SK-N-SH (cell line): ENCODE data around the gene TBC1D21. TPM values are rescaled to one million over a fixed set of nuclear protein-coding genes. Genes with fewer than 3 reads are reported as not detected.
A peak's percentile ranks its signal among the peaks of the same experiment; 100 is the strongest.

Source experiments
- CTCF ChIA-PET: fragments of 300-600, 350-600 bp; formaldehyde crosslinking; extraction: SDS; loops from one replicate; lab custom pipeline; 2021; lab: Yijun Ruan, JAX
- POLR2A ChIA-PET: fragments of 350-600 bp; sonication (Branson Sonifier 250); formaldehyde crosslinking; extraction: SDS; loops from one replicate; lab custom pipeline; 2020; ENCODE audit warnings: antibody characterized with exemption, inconsistent platforms; lab: Yijun Ruan, JAX
- DNase-seq: peaks from one replicate; pipeline ENCODE4 v3.0.0; 2012
- H2AFZ ChIP-seq: fragments of 200-600 bp; sonication (generic); 2 replicates; pipeline ENCODE4 v1.8.1; 2016; ENCODE audit warnings: antibody characterized with exemption, mild to moderate bottlenecking, low read depth
- H3F3A ChIP-seq: fragments of 200-600 bp; sonication (generic); replicated peaks from 2 replicates; pipeline ENCODE3; 2016; ENCODE audit warnings: antibody characterized with exemption, mild to moderate bottlenecking; ENCODE audit not compliant: insufficient read depth
- H3K27ac ChIP-seq, 2 experiments: fragments of 200-500 bp in 1 of 2; fragments of 200-600 bp in 1 of 2; sonication (Bioruptor generic) in 1 of 2; sonication (generic), shearing (Covaris generic) in 1 of 2; 2 replicates each; pipeline versions ENCODE4 v1.5.1 to v1.6.1; 2014 to 2016; ENCODE audit warnings: low read depth in 2 of 2, inconsistent platforms in 1 of 2, low read length in 1 of 2, mild to moderate bottlenecking in 1 of 2, mixed read lengths in 1 of 2
- H3K27me3 ChIP-seq: fragments of 200-600 bp; sonication (generic), shearing (Covaris generic); 2 replicates; pipeline ENCODE4 v1.6.1; 2016; ENCODE audit warnings: mixed run types; ENCODE audit not compliant: insufficient read depth
- H3K36me3 ChIP-seq, 2 experiments: fragments of 200-500 bp in 1 of 2; fragments of 200-600 bp in 1 of 2; sonication (Bioruptor generic) in 1 of 2; sonication (generic) in 1 of 2; replicated peaks in 1 of 2; 2 replicates each; pipeline versions ENCODE3 to v1.5.1; 2014 to 2016; ENCODE audit warnings: low read length in 1 of 2, mild to moderate bottlenecking in 1 of 2; ENCODE audit not compliant: insufficient read depth in 2 of 2, control insufficient read depth in 1 of 2
- H3K4me1 ChIP-seq, 2 experiments: fragments of 200-500 bp in 1 of 2; fragments of 200-600 bp in 1 of 2; sonication (Bioruptor generic) in 1 of 2; sonication (generic), shearing (Covaris generic) in 1 of 2; 2 replicates each; pipeline versions ENCODE4 v1.5.1 to v1.6.1; 2014 to 2016; ENCODE audit warnings: low read depth in 1 of 2, low read length in 1 of 2, mixed run types in 1 of 2; ENCODE audit not compliant: insufficient read depth in 2 of 2, control insufficient read depth in 1 of 2
- H3K4me2 ChIP-seq: fragments of 200-600 bp; sonication (generic), shearing (Covaris generic); 2 replicates; pipeline ENCODE4 v1.6.1; 2017; ENCODE audit warnings: mixed run types
- H3K4me3 ChIP-seq, 2 experiments: fragments of 200-500 bp in 1 of 2; fragments of 200-600 bp in 1 of 2; sonication (Bioruptor generic) in 1 of 2; sonication (generic), shearing (Covaris generic) in 1 of 2; 2 replicates each; pipeline versions ENCODE4 v1.5.1 to v1.8.1; 2014 to 2016; ENCODE audit warnings: low read depth in 2 of 2, inconsistent platforms in 1 of 2, low read length in 1 of 2, mild to moderate bottlenecking in 1 of 2, mixed read lengths in 1 of 2, moderate library complexity in 1 of 2
- H3K79me2 ChIP-seq: fragments of 200-600 bp; sonication (generic); 2 replicates; pipeline ENCODE4 v1.8.1; 2017; ENCODE audit warnings: mild to moderate bottlenecking; ENCODE audit not compliant: insufficient read depth
- H3K9ac ChIP-seq: fragments of 200-600 bp; sonication (generic); 2 replicates; pipeline ENCODE4 v1.6.1; 2017; ENCODE audit warnings: mixed run types
- H3K9me2 ChIP-seq: fragments of 200-600 bp; sonication (generic); 2 replicates; pipeline ENCODE4 v1.6.1; 2017; ENCODE audit warnings: mixed run types
- H3K9me3 ChIP-seq: fragments of 200-600 bp; sonication (generic); 2 replicates; pipeline ENCODE4 v1.6.1; 2017; ENCODE audit warnings: mixed run types, mild to moderate bottlenecking, moderate library complexity
- H4K20me1 ChIP-seq: fragments of 200-600 bp; sonication (generic); 2 replicates; pipeline ENCODE4 v1.6.1; 2017; ENCODE audit warnings: mild to moderate bottlenecking, mixed run types; ENCODE audit not compliant: insufficient read depth
- ELF1 ChIP-seq: IDR thresholded peaks from 2 replicates; pipeline ENCODE4 v1.4.0; 2012
- EP300 ChIP-seq, 2 experiments: IDR thresholded peaks; 2 replicates each; pipeline versions ENCODE4 v1.4.0 to v1.6.1; 2012; ENCODE audit warnings: borderline replicate concordance in 1 of 2, low read depth in 1 of 2, low read length in 1 of 2
- FOSL2 ChIP-seq: IDR thresholded peaks from 2 replicates; pipeline ENCODE4 v1.4.0; 2012; ENCODE audit warnings: low read depth, mild to moderate bottlenecking, moderate library complexity, borderline replicate concordance
- FOXJ3 ChIP-seq: sonication (generic); formaldehyde crosslinking; IDR thresholded peaks from 2 replicates; pipeline ENCODE4 v1.5.1; 2020; ENCODE audit warnings: mild to moderate bottlenecking, missing genetic modification reagents
- JUND ChIP-seq: IDR thresholded peaks from 2 replicates; pipeline ENCODE4 v1.4.0; 2012
- MEF2A ChIP-seq: IDR thresholded peaks from 2 replicates; pipeline ENCODE4 v1.4.0; 2012; ENCODE audit warnings: low read depth, borderline replicate concordance
- NFIC ChIP-seq: IDR thresholded peaks from 2 replicates; pipeline ENCODE4 v1.4.0; 2012; ENCODE audit warnings: borderline replicate concordance
- NRF1 ChIP-seq: IDR thresholded peaks from 2 replicates; pipeline ENCODE4 v1.6.1; 2012; ENCODE audit warnings: low read depth, mild to moderate bottlenecking, low read length
- POLR2AphosphoS5 ChIP-seq: IDR thresholded peaks from 2 replicates; pipeline ENCODE4 v1.6.1; 2012; ENCODE audit warnings: low read depth, low read length
- RAD21 ChIP-seq: IDR thresholded peaks from 2 replicates; pipeline ENCODE4 v1.6.1; 2012; ENCODE audit warnings: mild to moderate bottlenecking, low read length
- RCOR1 ChIP-seq: fragments of 150-350 bp; IDR thresholded peaks from 2 replicates; pipeline ENCODE4 v1.6.1; 2017; ENCODE audit warnings: antibody characterized with exemption, low read length
- RFX5 ChIP-seq: IDR thresholded peaks from 2 replicates; pipeline ENCODE4 v1.6.1; 2012; ENCODE audit warnings: mild to moderate bottlenecking, improper control_type of control experiment, low read length
- RXRA ChIP-seq: IDR thresholded peaks from 2 replicates; pipeline ENCODE4 v1.4.0; 2012; ENCODE audit warnings: low read depth, mild to moderate bottlenecking, borderline replicate concordance
- SIN3A ChIP-seq: IDR thresholded peaks from 2 replicates; pipeline ENCODE4 v1.6.1; 2012; ENCODE audit warnings: low read depth, mild to moderate bottlenecking, low read length, moderate library complexity, borderline replicate concordance
- SMC3 ChIP-seq: IDR thresholded peaks from 2 replicates; pipeline ENCODE4 v1.6.1; 2012; ENCODE audit warnings: low read depth, low read length, improper control_type of control experiment
- TCF12 ChIP-seq: IDR thresholded peaks from 2 replicates; pipeline ENCODE4 v1.4.0; 2012
- TEAD4 ChIP-seq: IDR thresholded peaks from 2 replicates; pipeline ENCODE4 v1.4.0; 2012; ENCODE audit warnings: mild to moderate bottlenecking, borderline replicate concordance; ENCODE audit not compliant: insufficient read depth
- WGBS: methylation state at CpG from one replicate; pipeline ENCODE4 v1.1.6; 2017; ENCODE audit warnings: low lambda C conversion rate; 5-methylcytosine and 5-hydroxymethylcytosine counted together
- polyA plus RNA-seq, 3 experiments: library from polyadenylated mRNA; depleted of rRNA; stranded (reverse); fragments of >200 nt; gene quantifications; 2 replicates each; pipeline ENCODE4 v1.2.3, GENCODE V29; 2012
- TF ChIP-seq, protein P1 (sequence below): IDR thresholded peaks from 2 replicates; pipeline ENCODE4; 2012
- TF ChIP-seq, protein P2 (sequence below): IDR thresholded peaks from 2 replicates; pipeline ENCODE4 v1.4.0; 2012; ENCODE audit warnings: low read depth, borderline replicate concordance
- TF ChIP-seq, protein P3 (sequence below): IDR thresholded peaks from 2 replicates; pipeline ENCODE4 v1.6.1; 2012; ENCODE audit warnings: mild to moderate bottlenecking, low read depth, low read length, moderate library complexity
- TF ChIP-seq, protein P4 (sequence below): fragments of 200-600 bp; sonication (generic); IDR thresholded peaks from 2 replicates; pipeline ENCODE4 v1.6.1; 2017; ENCODE audit warnings: antibody characterized with exemption, mild to moderate bottlenecking, moderate library complexity
- TF ChIP-seq, protein P5 (sequence below): IDR thresholded peaks from 2 replicates; pipeline ENCODE4 v1.4.0; 2012; ENCODE audit warnings: low read depth, borderline replicate concordance
- TF ChIP-seq, protein P6 (sequence below): IDR thresholded peaks from 2 replicates; pipeline ENCODE4 v1.4.0; 2012; ENCODE audit warnings: low read depth

Gene TBC1D21
- polyA plus RNA-seq, 1 of the 3 experiments (the other 2 are of a cell fraction): not detected

DNA sequence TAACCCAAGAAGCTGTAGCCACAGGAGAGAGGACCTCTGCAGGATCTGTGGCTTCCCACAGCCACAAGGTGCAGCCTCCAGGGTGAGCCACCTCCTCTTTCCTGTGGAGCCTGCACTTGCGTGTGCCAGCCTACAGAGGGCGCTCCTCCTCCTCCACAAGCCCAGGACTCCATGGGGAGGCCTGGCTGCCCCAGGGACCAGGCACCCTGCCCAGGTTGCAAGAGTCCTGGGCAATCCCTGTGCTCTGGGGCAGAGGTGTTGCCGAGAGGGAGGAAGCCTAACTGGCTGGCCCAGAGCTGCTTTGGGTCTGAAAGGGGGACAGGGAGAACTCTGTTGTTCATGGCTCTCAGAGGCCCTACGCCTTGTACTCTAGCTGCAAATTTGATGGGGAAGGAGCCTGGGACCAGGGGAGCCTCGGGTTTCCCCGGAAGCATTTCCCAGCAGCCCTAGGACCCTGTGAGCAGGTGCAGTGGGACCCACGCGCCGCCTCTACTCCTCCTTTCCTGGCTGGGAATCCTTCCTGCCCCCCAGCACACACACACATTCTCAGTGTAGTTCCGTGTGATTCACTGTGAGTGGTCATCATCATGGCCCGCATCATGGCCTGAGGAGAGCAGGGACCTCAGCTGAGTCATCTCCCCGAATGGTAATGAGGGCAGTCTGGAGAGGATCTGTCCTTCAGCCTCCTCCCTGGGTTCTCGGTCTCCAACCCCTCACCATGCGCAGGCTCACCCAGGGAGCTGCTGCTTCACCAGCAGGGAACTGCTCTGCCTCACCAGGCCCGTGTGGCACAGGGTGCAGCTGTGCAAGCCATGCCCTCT is 24.3 kb downstream of the TBC1D21 start:
- H3K9ac ChIP-seq: peak overlapping the region; percentile 22; the same call in 1 of the 2 replicates
- DNase-seq: peak; percentile 81
- no peaks in the 10 kb centered on the region for H3K36me3 ChIP-seq
- no peaks in the 10 kb centered on the region for H3K27me3 ChIP-seq
- ChIA-PET POLR2A (no interaction called here), CTCF (interaction anchor here (0.6 to 7.0 kb wide), 19 partner anchors 10 to 200 kb away, joined by 3 to 93 read pairs (median 3); partner anchors contain the start of gene TBC1D21)
- no peaks in the 10 kb centered on the region for H4K20me1 ChIP-seq
- peaks cover 4% of the 10 kb centered on the region for H3F3A ChIP-seq
- H3K4me1 ChIP-seq: peaks cover 19 to 28% of the 10 kb centered on the region in 2 experiments; a peak in 3 of 4 replicates
- H3K27ac ChIP-seq: peak overlapping the region; percentile 12 to 80; a peak in 3 of 4 replicates
- no peaks in the 10 kb centered on the region for H3K9me3 ChIP-seq
- 35% methylated on average over 9 of the region's 15 CpGs for whole genome bisulfite sequencing
- H3K9me2 ChIP-seq: no peaks in the 10 kb centered on the region
- no peak overlapping the region for H2AFZ ChIP-seq
- peak overlapping the region; percentile 55 for H3K4me2 ChIP-seq
- H3K4me3 ChIP-seq: no peak overlapping the region
- H3K79me2 ChIP-seq: no peaks in the 10 kb centered on the region
- peak; percentile 65; the same call in 1 of the 2 replicates for TF ChIP-seq POLR2AphosphoS5
- peak; percentile 83 for TF ChIP-seq TCF12
- TF ChIP-seq, protein P1, sequence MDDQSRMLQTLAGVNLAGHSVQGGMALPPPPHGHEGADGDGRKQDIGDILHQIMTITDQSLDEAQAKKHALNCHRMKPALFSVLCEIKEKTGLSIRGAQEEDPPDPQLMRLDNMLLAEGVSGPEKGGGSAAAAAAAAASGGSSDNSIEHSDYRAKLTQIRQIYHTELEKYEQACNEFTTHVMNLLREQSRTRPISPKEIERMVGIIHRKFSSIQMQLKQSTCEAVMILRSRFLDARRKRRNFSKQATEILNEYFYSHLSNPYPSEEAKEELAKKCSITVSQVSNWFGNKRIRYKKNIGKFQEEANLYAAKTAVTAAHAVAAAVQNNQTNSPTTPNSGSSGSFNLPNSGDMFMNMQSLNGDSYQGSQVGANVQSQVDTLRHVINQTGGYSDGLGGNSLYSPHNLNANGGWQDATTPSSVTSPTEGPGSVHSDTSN: peak; percentile 63
- TF ChIP-seq RXRA: no peak
- TF ChIP-seq, protein P2, sequence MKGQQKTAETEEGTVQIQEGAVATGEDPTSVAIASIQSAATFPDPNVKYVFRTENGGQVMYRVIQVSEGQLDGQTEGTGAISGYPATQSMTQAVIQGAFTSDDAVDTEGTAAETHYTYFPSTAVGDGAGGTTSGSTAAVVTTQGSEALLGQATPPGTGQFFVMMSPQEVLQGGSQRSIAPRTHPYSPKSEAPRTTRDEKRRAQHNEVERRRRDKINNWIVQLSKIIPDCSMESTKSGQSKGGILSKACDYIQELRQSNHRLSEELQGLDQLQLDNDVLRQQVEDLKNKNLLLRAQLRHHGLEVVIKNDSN: no peak
- TF ChIP-seq RAD21: peak; percentile 63
- TF ChIP-seq, protein P3, sequence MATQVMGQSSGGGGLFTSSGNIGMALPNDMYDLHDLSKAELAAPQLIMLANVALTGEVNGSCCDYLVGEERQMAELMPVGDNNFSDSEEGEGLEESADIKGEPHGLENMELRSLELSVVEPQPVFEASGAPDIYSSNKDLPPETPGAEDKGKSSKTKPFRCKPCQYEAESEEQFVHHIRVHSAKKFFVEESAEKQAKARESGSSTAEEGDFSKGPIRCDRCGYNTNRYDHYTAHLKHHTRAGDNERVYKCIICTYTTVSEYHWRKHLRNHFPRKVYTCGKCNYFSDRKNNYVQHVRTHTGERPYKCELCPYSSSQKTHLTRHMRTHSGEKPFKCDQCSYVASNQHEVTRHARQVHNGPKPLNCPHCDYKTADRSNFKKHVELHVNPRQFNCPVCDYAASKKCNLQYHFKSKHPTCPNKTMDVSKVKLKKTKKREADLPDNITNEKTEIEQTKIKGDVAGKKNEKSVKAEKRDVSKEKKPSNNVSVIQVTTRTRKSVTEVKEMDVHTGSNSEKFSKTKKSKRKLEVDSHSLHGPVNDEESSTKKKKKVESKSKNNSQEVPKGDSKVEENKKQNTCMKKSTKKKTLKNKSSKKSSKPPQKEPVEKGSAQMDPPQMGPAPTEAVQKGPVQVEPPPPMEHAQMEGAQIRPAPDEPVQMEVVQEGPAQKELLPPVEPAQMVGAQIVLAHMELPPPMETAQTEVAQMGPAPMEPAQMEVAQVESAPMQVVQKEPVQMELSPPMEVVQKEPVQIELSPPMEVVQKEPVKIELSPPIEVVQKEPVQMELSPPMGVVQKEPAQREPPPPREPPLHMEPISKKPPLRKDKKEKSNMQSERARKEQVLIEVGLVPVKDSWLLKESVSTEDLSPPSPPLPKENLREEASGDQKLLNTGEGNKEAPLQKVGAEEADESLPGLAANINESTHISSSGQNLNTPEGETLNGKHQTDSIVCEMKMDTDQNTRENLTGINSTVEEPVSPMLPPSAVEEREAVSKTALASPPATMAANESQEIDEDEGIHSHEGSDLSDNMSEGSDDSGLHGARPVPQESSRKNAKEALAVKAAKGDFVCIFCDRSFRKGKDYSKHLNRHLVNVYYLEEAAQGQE: no peak; the same call in 1 of the 2 replicates
- TF ChIP-seq TEAD4: no peak; the same call in 1 of the 2 replicates
- TF ChIP-seq, protein P4, sequence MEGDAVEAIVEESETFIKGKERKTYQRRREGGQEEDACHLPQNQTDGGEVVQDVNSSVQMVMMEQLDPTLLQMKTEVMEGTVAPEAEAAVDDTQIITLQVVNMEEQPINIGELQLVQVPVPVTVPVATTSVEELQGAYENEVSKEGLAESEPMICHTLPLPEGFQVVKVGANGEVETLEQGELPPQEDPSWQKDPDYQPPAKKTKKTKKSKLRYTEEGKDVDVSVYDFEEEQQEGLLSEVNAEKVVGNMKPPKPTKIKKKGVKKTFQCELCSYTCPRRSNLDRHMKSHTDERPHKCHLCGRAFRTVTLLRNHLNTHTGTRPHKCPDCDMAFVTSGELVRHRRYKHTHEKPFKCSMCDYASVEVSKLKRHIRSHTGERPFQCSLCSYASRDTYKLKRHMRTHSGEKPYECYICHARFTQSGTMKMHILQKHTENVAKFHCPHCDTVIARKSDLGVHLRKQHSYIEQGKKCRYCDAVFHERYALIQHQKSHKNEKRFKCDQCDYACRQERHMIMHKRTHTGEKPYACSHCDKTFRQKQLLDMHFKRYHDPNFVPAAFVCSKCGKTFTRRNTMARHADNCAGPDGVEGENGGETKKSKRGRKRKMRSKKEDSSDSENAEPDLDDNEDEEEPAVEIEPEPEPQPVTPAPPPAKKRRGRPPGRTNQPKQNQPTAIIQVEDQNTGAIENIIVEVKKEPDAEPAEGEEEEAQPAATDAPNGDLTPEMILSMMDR: peak; percentile 96
- no peak for TF ChIP-seq FOXJ3 (CRISPR knock-in tag)
- TF ChIP-seq, protein P5, sequence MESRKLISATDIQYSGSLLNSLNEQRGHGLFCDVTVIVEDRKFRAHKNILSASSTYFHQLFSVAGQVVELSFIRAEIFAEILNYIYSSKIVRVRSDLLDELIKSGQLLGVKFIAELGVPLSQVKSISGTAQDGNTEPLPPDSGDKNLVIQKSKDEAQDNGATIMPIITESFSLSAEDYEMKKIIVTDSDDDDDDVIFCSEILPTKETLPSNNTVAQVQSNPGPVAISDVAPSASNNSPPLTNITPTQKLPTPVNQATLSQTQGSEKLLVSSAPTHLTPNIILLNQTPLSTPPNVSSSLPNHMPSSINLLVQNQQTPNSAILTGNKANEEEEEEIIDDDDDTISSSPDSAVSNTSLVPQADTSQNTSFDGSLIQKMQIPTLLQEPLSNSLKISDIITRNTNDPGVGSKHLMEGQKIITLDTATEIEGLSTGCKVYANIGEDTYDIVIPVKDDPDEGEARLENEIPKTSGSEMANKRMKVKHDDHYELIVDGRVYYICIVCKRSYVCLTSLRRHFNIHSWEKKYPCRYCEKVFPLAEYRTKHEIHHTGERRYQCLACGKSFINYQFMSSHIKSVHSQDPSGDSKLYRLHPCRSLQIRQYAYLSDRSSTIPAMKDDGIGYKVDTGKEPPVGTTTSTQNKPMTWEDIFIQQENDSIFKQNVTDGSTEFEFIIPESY: no peak
- TF ChIP-seq NRF1: 0 out of 2 replicates have a peak, but pooled peaks have one; percentile 11
- peak; percentile 58 for TF ChIP-seq NFIC
- no peak for TF ChIP-seq MEF2A
- TF ChIP-seq SIN3A: no peak; the same call in 1 of the 2 replicates
- TF ChIP-seq RCOR1: no peak
- TF ChIP-seq ELF1: 0 out of 2 replicates have a peak, but pooled peaks have one; percentile 18
- no peak; a peak in 1 of 4 replicates for TF ChIP-seq EP300 (IDR thresholded peaks at IDR 0.05; ENCODE audit: borderline replicate concordance in 1 of 2, low read depth in 1 of 2, low read length in 1 of 2)
- TF ChIP-seq SMC3: peak; percentile 44
- TF ChIP-seq, protein P6, sequence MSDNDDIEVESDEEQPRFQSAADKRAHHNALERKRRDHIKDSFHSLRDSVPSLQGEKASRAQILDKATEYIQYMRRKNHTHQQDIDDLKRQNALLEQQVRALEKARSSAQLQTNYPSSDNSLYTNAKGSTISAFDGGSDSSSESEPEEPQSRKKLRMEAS: peak; percentile 80
- no peak for TF ChIP-seq RFX5
- TF ChIP-seq JUND: no peak; the same call in 1 of the 2 replicates
- peak; percentile 93 for TF ChIP-seq FOSL2
